ENCODE results near the gene MEAF6. TPM values are rescaled to one million over a fixed set of nuclear protein-coding genes. Genes with fewer than 3 reads are reported as not detected.

MEAF6 gene
- total and polyA plus RNA-seq, 8 donors = 25.8 to 76.3 (median 53.8) TPM

DNA sequence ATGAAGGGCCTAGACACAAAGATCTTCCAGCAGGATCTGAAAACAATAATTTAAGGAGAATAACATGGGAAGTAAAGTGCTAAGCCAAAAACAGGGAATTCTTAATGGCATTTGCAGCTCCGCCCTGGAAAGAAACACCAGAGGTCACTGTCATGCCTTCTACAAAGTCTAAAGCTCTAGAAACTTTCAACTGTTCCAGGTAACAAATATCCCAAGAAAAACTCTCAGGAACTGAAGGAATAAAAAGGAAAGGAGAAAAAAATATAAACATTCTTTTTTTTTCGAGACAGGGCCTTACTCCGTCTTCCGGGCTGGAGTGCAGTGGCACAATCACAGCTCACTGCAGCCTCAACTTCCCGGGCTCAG lies 27.0 kb downstream of the MEAF6 start:
- WGBS, 5 donors = 80 to 84% (median 83%) methylated on average over 5 of the region's 5 CpGs
- Histone ChIP-seq H3K4me3 (no peak overlapping the region), H3K27ac (peak overlapping the region in 4 of 5 donors; percentile 81 to 97 (median 90)), H3K36me3 (peaks cover 36 to 72% (median 66%) of the 10 kb centered on the region in 4 donors), H3K27me3 (no peaks in the 10 kb centered on the region), H3K4me1 (peaks cover 44 to 54% (median 52%) of the 10 kb centered on the region in 4 donors), H3K9me3 (no peaks in the 10 kb centered on the region)
- TF ChIP-seq EP300 (IDR thresholded peaks at IDR 0.05) = no peak
- no peak for TF ChIP-seq POLR2AphosphoS5 (IDR thresholded peaks at IDR 0.05)
- TF ChIP-seq POLR2A (IDR thresholded peaks at IDR 0.05) = no peak
- TF ChIP-seq, protein P1, sequence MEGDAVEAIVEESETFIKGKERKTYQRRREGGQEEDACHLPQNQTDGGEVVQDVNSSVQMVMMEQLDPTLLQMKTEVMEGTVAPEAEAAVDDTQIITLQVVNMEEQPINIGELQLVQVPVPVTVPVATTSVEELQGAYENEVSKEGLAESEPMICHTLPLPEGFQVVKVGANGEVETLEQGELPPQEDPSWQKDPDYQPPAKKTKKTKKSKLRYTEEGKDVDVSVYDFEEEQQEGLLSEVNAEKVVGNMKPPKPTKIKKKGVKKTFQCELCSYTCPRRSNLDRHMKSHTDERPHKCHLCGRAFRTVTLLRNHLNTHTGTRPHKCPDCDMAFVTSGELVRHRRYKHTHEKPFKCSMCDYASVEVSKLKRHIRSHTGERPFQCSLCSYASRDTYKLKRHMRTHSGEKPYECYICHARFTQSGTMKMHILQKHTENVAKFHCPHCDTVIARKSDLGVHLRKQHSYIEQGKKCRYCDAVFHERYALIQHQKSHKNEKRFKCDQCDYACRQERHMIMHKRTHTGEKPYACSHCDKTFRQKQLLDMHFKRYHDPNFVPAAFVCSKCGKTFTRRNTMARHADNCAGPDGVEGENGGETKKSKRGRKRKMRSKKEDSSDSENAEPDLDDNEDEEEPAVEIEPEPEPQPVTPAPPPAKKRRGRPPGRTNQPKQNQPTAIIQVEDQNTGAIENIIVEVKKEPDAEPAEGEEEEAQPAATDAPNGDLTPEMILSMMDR (IDR thresholded peaks at IDR 0.05) = peak in 1 of 7 experiments; percentile 46
- DNase-seq = no peak
- intact Hi-C loops (cut with DNase I; ENCODE audit: low total_unique reads) = no loop called here

DNA sequence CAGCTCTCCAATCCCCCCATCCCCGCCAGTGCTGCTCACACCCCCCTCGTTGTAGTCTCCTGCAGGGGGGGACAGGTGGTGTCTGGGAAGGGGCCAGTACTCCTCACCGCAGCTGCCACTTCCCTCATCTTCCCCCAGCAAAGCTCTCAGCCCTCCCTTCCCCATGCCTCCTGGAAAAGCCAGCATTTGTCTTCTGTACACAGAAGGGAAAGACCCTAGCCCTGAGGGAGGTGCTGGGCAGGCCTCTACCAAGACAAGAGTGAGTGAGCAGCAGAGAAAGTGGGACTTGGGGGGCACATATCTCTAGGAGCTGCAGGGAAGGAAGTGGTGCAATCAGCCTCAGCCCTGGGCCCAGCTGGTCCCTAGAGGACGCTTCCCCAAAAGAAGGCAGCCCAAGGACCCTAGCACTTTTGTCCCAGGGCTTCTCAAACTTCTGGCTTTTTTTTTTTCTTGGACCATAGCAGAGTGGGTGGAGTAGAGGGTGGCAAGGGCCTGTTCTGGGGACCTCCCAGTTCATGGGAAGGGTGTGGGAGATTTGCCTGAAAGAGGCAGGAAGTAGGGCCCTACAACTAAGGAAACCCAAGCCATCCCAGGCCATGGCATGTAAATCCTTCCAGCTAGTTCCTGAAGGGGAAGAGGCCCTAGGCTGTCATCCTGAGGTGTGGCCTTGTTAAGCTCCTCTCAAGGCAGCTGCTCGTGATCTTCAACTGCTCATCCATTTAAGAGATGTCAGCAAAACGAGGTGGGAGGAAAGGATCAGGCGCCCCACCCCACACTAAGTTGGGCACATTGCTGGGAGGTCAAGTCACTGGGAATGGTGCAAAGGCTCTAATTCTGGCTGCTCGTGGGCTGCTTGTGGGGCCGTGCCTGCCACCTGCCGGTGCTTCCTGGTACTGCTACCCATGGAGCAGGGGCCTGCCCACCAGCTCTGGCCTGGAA lies 27.6 kb downstream of the MEAF6 start:
- H3K27me3 ChIP-seq = no peaks in the 10 kb centered on the region
- peak; percentile 85 to 90 for DNase-seq
- intact Hi-C loops (cut with DNase I; ENCODE audit: low total_unique reads) = no loop called here
- TF ChIP-seq EP300 (IDR thresholded peaks at IDR 0.05) (no peak), POLR2AphosphoS5 (IDR thresholded peaks at IDR 0.05) (peak in 1 of 3 donors; percentile 56), POLR2A (IDR thresholded peaks at IDR 0.05) (no peak)
- TF ChIP-seq, protein P1 (IDR thresholded peaks at IDR 0.05) = peak in 6 of 7 experiments; percentile 36 to 100 (median 98)
- H3K4me3 ChIP-seq = no peak overlapping the region
- WGBS, 5 donors = 11 to 23% (median 20%) methylated on average over 7 to 10 of the region's 10 CpGs
- H3K4me1 ChIP-seq = peaks cover 44 to 60% (median 55%) of the 10 kb centered on the region in 4 donors
- peaks cover 39 to 72% (median 66%) of the 10 kb centered on the region in 4 donors for H3K36me3 ChIP-seq
- no peaks in the 10 kb centered on the region for H3K9me3 ChIP-seq
- H3K27ac ChIP-seq = peak overlapping the region; percentile 35 to 97 (median 83)

DNA sequence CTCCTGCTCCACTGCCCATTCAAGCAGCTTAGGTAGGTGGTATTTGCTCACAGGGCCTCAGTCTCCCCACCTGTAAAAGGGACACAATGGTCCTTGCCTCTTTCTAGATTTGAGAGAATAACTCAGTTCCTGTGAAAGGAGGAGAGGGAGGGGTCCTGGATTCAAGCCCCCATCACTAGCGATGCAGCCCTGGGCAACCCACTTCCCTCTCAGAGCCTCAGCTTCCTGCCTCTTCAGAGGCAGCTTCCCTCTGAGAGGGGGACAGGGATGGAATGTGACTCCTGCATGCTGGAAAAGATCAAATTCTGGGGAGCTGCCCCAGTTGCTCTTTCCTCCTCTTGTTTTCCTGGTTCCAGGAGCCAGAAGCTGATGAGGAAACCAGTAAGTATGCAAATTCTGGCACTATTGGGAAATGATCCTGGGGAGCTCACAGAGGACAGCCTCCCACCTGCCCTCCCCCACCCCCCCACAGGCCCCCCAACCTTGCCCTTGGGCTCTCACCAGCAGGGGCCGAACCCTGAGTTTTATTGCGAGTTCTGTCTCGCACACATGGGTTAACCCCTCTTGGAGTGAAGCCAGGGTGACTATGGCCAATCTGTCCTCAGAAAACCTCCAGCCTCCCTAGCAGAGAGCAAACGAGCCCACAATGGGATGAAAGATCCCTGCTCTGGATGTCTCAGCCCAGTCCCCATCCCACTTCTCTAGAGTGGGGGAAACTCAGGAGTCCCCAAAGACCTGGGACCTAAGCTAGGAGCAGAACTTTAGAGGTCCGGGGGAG lies 28.5 kb downstream of the MEAF6 start:
- intact Hi-C loops (cut with DNase I; ENCODE audit: low total_unique reads) = no loop called here
- Histone ChIP-seq H3K9me3 (no peaks in the 10 kb centered on the region), H3K4me1 (peaks cover 44 to 69% (median 60%) of the 10 kb centered on the region in 4 donors), H3K36me3 (peaks cover 39 to 72% (median 66%) of the 10 kb centered on the region in 4 donors), H3K27ac (peak overlapping the region; percentile 63 to 97 (median 83)), H3K4me3 (peak overlapping the region in 1 of 4 donors; percentile 22), H3K27me3 (no peaks in the 10 kb centered on the region)
- TF ChIP-seq EP300 (IDR thresholded peaks at IDR 0.05) (no peak), POLR2AphosphoS5 (IDR thresholded peaks at IDR 0.05) (peak in 2 of 3 donors; percentile 8 to 62), POLR2A (IDR thresholded peaks at IDR 0.05) (no peak)
- TF ChIP-seq, protein P1 (IDR thresholded peaks at IDR 0.05) = no peak
- peak in 1 of 2 donors; percentile 39 for DNase-seq
- WGBS, 5 donors = 29 to 47% (median 40%) methylated on average over 4 to 6 of the region's 6 CpGs

Data from stomach (tissue), 9 donors.